ENCODE results near the gene PTPN14. TPM values are rescaled to one million over a fixed set of nuclear protein-coding genes. Genes with fewer than 3 reads are reported as not detected.

PTPN14 gene
- total and polyA plus RNA-seq, 2 of the 4 experiments (the other 2 are of a cell fraction) = 21.5 to 31.7 TPM

DNA sequence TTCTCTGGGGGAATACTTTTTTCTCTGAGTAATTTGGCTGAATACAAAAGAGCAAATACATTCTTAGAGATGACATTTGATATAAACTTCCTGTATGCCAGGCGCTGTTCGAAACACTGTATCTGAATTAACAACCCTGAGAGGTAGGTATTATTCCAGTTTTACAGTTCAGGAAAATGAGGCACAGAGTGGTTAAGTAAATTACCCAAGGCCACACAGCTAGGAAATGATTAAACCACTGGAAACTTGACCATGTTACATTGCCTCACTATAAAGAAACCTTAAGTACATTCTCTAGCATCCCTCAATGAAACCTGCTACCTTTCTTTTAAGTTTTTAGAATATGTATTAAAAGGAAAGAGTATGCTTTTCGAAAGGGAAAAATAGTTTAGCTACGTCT, 215.8 kb downstream of the PTPN14 start:
- Histone ChIP-seq H3K9me3 (ENCODE audit: control insufficient read depth, insufficient read depth, low read length) (no peaks in the 10 kb centered on the region), H3K18ac (ENCODE audit: low read depth, low read length) (no peak overlapping the region), H3K4ac (ENCODE audit: low read depth, low read length) (no peak overlapping the region), H4K8ac (ENCODE audit: low read depth in 2 of 2, low read length in 2 of 2) (no peak overlapping the region), H4K91ac (ENCODE audit: insufficient read depth, low read depth, low read length) (no peak overlapping the region), H2BK15ac (ENCODE audit: low read depth, low read length) (no peak overlapping the region), H3K4me3 (ENCODE audit: insufficient read depth, low read depth, low read length) (no peak overlapping the region), H2AK5ac (ENCODE audit: low read depth, low read length) (no peak overlapping the region), H3K9ac (ENCODE audit: low read depth, low read length) (no peak overlapping the region), H3K27me3 (ENCODE audit: control insufficient read depth, insufficient read depth, low read length) (no peaks in the 10 kb centered on the region), H3K27ac (ENCODE audit: insufficient read depth, low read length) (no peak overlapping the region), H3K36me3 (ENCODE audit: control insufficient read depth, insufficient read depth, low read length) (peaks cover 4% of the 10 kb centered on the region), H3K4me1 (ENCODE audit: control insufficient read depth, insufficient read depth, low read length) (peaks cover 13% of the 10 kb centered on the region), H2AK9ac (replicated peaks; ENCODE audit: low read depth, low read length, poor library complexity) (no peak overlapping the region), H3K4me2 (ENCODE audit: low read depth, low read length) (no peak overlapping the region), H4K5ac (ENCODE audit: low read depth, low read length) (no peak overlapping the region), H2BK120ac (ENCODE audit: low read depth, low read length) (no peak overlapping the region), H2AFZ (replicated peaks; ENCODE audit: low read length, poor library complexity) (no peak overlapping the region), H3K56ac (ENCODE audit: extremely low read depth, insufficient read depth, low read length) (no peak overlapping the region), H3K9me1 (ENCODE audit: insufficient read depth, low read length) (peaks cover 12% of the 10 kb centered on the region), H3K14ac (replicated peaks; ENCODE audit: low read depth, low read length) (no peak overlapping the region), H2BK20ac (ENCODE audit: low read depth, low read length) (no peak overlapping the region), H3K23ac (ENCODE audit: low read depth, low read length) (no peak overlapping the region), H4K20me1 (ENCODE audit: insufficient read depth, low read length) (no peaks in the 10 kb centered on the region; the same call in 1 of the 2 replicates), H3K79me1 (ENCODE audit: low read depth in 1 of 2, low read length in 2 of 2) (peaks cover 0 to 31% of the 10 kb centered on the region in 2 experiments; a peak in 2 of 4 replicates), H2BK5ac (ENCODE audit: low read depth, low read length, poor library complexity, severe bottlenecking) (no peak overlapping the region)
- in situ Hi-C loops (cut with MboI; ENCODE audit: low sequenced_read_pairs) = no loop called here
- DNase-seq (no peak), ATAC-seq (ENCODE audit: low read depth) (no peak)
- CTCF ChIA-PET = interaction anchor here (1.0 kb wide), 1 partner anchor 250 kb away, joined by 3 read pairs; no protein-coding TSS in a partner anchor
- dilution Hi-C loops (cut with HindIII; ENCODE audit: low sequenced_read_pairs, unreplicated experiment) = no loop called here
- POLR2A ChIA-PET (ENCODE audit: unreplicated experiment) = no interaction called here
- intact Hi-C loops (cut with micrococcal nuclease) = loop anchor here (10.0 kb wide), 2 partner anchors 219 to 809 kb away; partner anchors contain the start of gene PTPN14
- BruUV-seq (replicated peaks) = no TSS peak
- WGBS, 2 experiments (ENCODE audit: extremely low coverage in 2 of 2, insufficient read length in 1 of 2) = no CpG with 5 or more reads among the region's 4 CpGs
- no peak for TF ChIP-seq POLR2A (IDR thresholded peaks at IDR 0.05; ENCODE audit: low read depth, low read length)
- no peak for TF ChIP-seq MAFK (IDR thresholded peaks at IDR 0.05; ENCODE audit: low read depth, low read length)
- no peak for TF ChIP-seq MAZ (IDR thresholded peaks at IDR 0.05; ENCODE audit: borderline replicate concordance, low read depth, low read length)
- TF ChIP-seq, protein P1, sequence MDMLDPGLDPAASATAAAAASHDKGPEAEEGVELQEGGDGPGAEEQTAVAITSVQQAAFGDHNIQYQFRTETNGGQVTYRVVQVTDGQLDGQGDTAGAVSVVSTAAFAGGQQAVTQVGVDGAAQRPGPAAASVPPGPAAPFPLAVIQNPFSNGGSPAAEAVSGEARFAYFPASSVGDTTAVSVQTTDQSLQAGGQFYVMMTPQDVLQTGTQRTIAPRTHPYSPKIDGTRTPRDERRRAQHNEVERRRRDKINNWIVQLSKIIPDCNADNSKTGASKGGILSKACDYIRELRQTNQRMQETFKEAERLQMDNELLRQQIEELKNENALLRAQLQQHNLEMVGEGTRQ (IDR thresholded peaks at IDR 0.05; ENCODE audit: low read depth, low read length) = no peak
- no peak for TF ChIP-seq CEBPB (IDR thresholded peaks at IDR 0.05; ENCODE audit: low read depth, low read length)
- TF ChIP-seq FOS (IDR thresholded peaks at IDR 0.05; ENCODE audit: low read depth, low read length) = no peak
- TF ChIP-seq SMC3 (IDR thresholded peaks at IDR 0.05; ENCODE audit: low read depth, low read length) = no peak
- no peak for TF ChIP-seq BHLHE40 (IDR thresholded peaks at IDR 0.05; ENCODE audit: low read depth, low read length)
- TF ChIP-seq RCOR1 (IDR thresholded peaks at IDR 0.05; ENCODE audit: insufficient replicate concordance, low read length) = no peak
- TF ChIP-seq, protein P2, sequence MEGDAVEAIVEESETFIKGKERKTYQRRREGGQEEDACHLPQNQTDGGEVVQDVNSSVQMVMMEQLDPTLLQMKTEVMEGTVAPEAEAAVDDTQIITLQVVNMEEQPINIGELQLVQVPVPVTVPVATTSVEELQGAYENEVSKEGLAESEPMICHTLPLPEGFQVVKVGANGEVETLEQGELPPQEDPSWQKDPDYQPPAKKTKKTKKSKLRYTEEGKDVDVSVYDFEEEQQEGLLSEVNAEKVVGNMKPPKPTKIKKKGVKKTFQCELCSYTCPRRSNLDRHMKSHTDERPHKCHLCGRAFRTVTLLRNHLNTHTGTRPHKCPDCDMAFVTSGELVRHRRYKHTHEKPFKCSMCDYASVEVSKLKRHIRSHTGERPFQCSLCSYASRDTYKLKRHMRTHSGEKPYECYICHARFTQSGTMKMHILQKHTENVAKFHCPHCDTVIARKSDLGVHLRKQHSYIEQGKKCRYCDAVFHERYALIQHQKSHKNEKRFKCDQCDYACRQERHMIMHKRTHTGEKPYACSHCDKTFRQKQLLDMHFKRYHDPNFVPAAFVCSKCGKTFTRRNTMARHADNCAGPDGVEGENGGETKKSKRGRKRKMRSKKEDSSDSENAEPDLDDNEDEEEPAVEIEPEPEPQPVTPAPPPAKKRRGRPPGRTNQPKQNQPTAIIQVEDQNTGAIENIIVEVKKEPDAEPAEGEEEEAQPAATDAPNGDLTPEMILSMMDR (conservative IDR thresholded peaks at IDR 0.05; ENCODE audit: low read depth, low read length) = no peak
- no peak for TF ChIP-seq RFX5 (IDR thresholded peaks at IDR 0.05; ENCODE audit: low read depth, low read length)
- TF ChIP-seq CHD1 (IDR thresholded peaks at IDR 0.05; ENCODE audit: low read depth, low read length) = no peak

All from IMR-90 (cell line).